ENCODE measurements around the gene SCUBE2.
A peak's percentile ranks its signal among the peaks of the same experiment; 100 is the strongest.

SCUBE2 gene

DNA sequence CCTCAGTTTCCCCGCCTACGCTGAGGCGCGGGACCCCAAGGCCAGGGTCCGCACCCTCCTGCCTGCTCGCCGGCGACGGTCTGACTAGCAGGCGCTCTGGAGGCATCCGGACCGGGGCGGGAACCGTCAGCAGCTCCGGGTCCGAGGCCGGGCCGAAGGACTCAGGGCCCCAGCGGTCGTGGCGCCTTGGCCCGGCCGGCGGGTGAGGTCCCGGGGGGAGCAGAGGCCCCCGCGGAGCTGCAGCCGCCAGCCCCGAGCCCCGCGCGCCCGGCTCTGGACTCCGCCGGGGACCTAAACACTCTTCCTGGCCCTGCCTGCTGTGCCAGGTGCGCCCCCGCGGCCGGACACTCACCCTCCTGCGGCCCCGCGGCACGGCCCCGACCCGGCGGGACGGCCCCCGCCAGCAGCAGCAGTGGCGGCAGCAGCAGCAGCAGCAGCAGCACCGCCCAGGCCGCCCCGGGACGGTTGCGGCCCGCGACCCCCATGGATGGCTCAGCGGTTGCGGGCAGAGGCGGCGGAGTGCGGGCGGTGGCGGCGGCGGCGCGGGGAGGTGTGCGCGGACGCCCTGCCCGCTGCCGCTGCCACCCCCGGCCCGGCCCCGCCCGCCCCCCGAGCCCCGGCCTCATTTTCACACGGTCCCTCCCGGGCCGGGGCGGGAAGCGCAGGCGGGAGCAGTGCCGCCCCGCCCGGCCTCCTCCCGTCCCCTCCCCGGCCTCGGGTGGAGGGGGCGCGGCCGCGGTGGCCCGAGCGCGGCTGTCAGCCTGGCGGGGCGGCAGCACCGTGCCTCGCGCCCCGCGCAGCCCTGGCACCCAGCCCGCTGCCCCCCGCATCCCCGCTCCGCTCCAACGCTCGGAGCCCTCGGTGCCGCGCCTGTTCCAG, at the start of gene SCUBE2:
SCUBE2 (minus strand) TSS at position 556 of the 879 bp plus-strand sequence; CDS start at position 485, 71 bp downstream.
- no peak for DNase-seq (ENCODE audit: low read depth)
- TF ChIP-seq, protein P1, sequence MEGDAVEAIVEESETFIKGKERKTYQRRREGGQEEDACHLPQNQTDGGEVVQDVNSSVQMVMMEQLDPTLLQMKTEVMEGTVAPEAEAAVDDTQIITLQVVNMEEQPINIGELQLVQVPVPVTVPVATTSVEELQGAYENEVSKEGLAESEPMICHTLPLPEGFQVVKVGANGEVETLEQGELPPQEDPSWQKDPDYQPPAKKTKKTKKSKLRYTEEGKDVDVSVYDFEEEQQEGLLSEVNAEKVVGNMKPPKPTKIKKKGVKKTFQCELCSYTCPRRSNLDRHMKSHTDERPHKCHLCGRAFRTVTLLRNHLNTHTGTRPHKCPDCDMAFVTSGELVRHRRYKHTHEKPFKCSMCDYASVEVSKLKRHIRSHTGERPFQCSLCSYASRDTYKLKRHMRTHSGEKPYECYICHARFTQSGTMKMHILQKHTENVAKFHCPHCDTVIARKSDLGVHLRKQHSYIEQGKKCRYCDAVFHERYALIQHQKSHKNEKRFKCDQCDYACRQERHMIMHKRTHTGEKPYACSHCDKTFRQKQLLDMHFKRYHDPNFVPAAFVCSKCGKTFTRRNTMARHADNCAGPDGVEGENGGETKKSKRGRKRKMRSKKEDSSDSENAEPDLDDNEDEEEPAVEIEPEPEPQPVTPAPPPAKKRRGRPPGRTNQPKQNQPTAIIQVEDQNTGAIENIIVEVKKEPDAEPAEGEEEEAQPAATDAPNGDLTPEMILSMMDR (conservative IDR thresholded peaks at IDR 0.05; ENCODE audit: low read length), result no peak
- H3K4me3 ChIP-seq (ENCODE audit: low read length), result peak within 1 kb of the TSS; percentile 47

DNA sequence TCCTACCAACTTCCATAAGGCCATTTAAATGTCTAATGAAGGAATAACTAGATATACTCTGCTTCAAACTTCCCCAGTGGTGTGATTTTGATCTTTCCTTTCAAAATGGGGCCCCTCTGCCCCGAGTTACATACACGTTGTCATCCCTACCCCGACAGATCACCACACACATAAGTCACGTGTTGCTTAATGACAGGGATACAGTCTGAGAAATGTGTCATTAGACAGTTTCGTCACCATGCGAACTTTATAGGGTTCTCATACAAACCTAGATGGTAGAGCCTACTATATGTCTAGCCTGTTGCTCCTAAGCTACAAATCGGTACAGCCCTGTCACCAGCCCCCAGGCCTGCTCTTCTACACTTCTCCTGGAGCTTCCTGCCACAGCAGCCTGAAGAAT, 49.8 kb upstream of the SCUBE2 start:
- TF ChIP-seq, protein P1 (conservative IDR thresholded peaks at IDR 0.05; ENCODE audit: low read length), result no peak

DNA sequence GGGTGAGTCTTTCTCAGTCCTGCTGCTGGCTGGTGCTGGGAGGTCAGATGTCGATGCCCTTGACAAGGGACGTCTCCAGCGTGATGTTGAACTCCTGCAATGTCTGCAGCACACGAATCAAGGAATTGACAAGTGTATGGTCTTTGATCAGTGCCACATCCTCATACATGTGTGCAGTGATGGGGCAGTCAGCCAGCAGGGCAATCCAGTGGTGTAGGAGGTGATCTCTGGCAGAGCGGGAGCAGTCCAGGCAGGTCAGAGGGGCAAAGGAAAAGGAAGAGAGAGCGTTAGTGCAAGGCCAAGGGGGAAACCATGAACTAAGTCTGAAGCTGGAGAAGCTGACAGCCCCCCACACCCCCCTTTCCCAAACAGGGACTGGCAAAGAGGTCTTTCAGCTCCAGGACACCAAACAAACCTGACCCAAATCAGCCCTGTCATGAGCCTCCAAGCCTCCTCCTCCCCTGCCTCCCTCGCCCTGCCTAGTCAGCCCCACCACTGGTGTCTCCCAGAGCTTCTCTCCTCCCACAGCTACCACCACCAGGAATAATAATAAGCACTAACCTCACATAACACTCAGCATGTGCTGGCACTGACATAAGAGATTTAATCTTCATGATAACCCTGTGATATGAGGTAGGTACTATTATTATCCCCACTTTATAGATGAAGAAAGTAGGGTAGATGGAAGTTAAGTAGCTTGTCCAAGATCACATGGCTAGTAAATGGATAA, 48.4 kb upstream of the SCUBE2 start:
- no peak overlapping the region for H3K4me3 ChIP-seq (ENCODE audit: low read length)
- DNase-seq (ENCODE audit: low read depth), result no peak
- TF ChIP-seq, protein P1 (conservative IDR thresholded peaks at IDR 0.05; ENCODE audit: low read length), result no peak

More for the DNA sequence above, 49.8 kb upstream of the SCUBE2 start:
- no peak overlapping the region for H3K4me3 ChIP-seq (ENCODE audit: low read length)
- no peak for DNase-seq (ENCODE audit: low read depth)

DNA sequence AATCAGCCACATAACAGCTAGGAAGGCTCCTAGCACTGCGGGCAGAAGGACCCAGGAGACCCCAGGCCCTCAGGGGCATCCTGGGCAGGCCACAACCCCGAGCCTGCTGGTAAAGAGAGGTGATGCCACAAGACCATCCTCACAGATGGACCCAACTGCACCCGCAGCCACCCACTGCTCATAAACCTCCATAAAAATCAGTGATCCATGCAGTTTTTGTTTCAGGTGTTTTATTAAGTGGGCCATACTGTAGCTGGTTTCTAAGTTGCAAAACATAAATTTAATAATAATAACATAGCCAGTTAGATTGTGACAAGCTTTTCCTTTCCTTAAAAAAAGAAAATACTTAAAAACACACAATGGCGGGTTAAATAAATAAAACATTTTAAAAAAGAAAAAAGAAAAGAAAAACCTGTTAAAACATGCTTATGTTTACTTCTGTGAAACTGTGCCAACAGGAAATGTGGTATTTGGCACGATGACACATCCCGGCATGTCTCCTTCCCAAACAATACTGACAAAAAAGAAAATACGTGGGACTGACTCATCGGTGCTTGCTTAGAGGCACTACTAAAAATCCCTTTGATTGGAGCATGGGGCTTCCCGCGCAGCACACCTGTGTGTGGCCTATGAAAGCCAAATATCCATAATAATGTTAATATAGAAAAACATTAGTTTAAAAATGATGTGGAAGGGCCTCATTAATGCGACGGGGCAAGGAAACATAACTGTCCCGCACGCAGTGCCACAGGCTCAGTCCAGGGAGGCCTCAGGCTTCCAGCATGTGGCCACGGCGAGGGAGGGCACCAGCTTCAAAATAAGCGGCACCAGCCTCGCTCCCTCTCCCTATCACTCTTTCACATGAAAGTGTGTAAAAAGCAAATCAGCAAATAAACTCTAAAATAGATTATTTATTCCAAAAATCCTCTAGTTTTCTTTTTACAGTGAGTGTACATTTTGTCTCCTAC, 47.5 kb upstream of the SCUBE2 start:
- TF ChIP-seq, protein P1 (conservative IDR thresholded peaks at IDR 0.05; ENCODE audit: low read length), result no peak
- H3K4me3 ChIP-seq (ENCODE audit: low read length), result no peak overlapping the region
- DNase-seq (ENCODE audit: low read depth), result peak; percentile 84

DNA sequence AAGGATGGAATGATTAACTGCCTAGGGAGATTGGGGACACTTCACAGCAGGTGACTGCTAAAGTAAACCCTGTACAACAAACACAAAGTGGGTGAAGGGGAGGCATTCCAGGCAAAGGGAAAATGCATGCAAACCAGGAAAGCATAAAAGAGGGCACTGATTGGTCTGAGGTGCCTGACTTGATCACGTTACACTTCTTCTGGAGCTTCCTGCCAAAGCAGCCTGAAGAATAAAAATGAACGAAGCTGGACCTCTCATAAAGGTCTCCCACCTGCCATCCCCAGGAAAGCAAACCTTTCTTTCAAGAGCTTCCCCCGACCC, 46.7 kb upstream of the SCUBE2 start:
- TF ChIP-seq, protein P1 (conservative IDR thresholded peaks at IDR 0.05; ENCODE audit: low read length), result no peak
- no peak for DNase-seq (ENCODE audit: low read depth)

DNA sequence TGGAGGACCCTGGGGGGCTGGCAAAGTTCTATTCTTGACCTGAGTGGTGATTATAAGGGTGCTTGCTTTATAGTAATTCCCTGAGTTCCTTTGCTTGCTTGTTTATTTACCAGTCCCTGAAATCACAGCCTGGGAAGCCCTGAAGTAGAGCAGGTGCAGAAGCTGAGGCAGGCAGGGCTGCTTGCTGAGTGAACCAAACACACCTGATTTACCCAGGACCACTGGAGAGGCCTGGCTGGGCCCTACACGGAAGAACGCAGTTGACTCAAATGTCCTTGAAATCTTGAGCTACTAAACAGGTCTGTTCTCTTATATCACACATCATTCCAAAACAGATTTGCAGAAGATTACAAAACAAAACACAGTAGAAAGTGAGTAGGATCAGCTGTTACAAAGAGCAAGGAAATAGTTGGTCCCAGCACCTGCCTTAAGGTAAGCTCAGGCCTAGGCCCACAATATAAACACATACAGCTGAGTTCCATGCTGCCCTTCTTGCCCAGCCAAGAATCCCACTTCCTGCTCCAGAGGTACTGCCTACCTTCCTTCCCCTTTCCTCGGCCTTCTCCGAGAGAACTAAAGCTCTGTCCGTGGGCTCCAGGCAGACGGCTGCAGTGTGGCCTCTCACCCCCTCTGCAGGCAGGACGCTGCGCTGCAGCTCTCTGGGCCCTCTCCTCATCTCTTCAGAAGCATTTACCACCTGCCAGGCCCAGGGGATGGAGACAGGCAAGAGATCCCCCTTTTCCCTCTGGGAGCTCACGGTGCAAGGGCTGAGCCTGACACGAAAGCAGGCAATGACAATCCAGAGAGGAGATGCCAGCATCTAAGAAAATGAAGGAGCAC, 46.1 kb upstream of the SCUBE2 start:
- DNase-seq (ENCODE audit: low read depth), result peak; percentile 57
- no peak overlapping the region for H3K4me3 ChIP-seq (ENCODE audit: low read length)
- TF ChIP-seq, protein P1 (conservative IDR thresholded peaks at IDR 0.05; ENCODE audit: low read length), result peak; percentile 89

More for the DNA sequence above, 46.7 kb upstream of the SCUBE2 start:
- no peak overlapping the region for H3K4me3 ChIP-seq (ENCODE audit: low read length)
